Pancreas (tissue), 10 donors: ENCODE measurements around the gene TCERG1L. TPM values are rescaled to one million over a fixed set of nuclear protein-coding genes. Genes with fewer than 3 reads are reported as not detected.

Experiments
- ATAC-seq, 4 donors: fragments of 200-7000 bp; cut with Tn5 transposase; one replicate each; pipeline versions ENCODE4 v1.8.0 to v1.9.1; 2020; ENCODE audit warnings: mild to moderate bottlenecking in 4 of 4, moderate library complexity in 4 of 4
- DNase-seq, 6 donors: peaks; one replicate each; pipeline ENCODE4 v3.0.0-alpha.2; 2020
- FAIRE-seq: peaks from 2 replicates; lab custom pipeline; 2012; peaks lifted over from hg19 to GRCh38; lab: Jason Lieb, UNC
- H3K27ac ChIP-seq, 4 donors: fragments of 200-600 bp; sonication (generic); 1 replicate in 3 of 4; 2 replicates in 1 of 4; pipeline versions ENCODE4 v1.5.0 to v1.8.0; 2020
- H3K27me3 ChIP-seq, 4 donors: fragments of 200-600 bp; one replicate each; pipeline ENCODE4 v1.8.0; 2021
- H3K36me3 ChIP-seq, 3 donors: fragments of 200-600 bp; sonication (generic) in 1 of 3; one replicate each; pipeline versions ENCODE4 v1.5.0 to v1.8.0; 2020 to 2021
- H3K4me1 ChIP-seq, 3 donors: fragments of 200-600 bp; one replicate each; pipeline ENCODE4 v1.8.0; 2021
- H3K4me3 ChIP-seq, 4 donors: fragments of 200-600 bp; sonication (generic) in 2 of 4; one replicate each; pipeline versions ENCODE4 v1.5.0 to v1.8.0; 2020 to 2021
- H3K9me3 ChIP-seq, 4 donors: fragments of 200-600 bp; one replicate each; pipeline ENCODE4 v1.8.0; 2021
- WGBS, 2 donors: extraction: QIAGEN DNeasy Blood & Tissue Kit; methylation state at CpG; one replicate each; pipeline ENCODE4 v1.1.7; 2013; 5-methylcytosine and 5-hydroxymethylcytosine counted together
- intact Hi-C, 3 donors: fragments of 100-400 bp; cut with DNase I; formaldehyde crosslinking; loops; one replicate each; pipeline versions ENCODE4 v1.11.1 to v1.14.2; 2022
- polyA plus RNA-seq, 2 donors: library from polyadenylated mRNA; stranded (reverse); fragments of 200-250 nt; gene quantifications; one replicate each; pipeline ENCODE4 v1.2.3, GENCODE V29; 2013
- total RNA-seq, 6 donors: library from RNA; stranded (reverse); fragmentation: NEBNext Ultra II Directional in 4 of 6; extraction: Animal tissue kit (Norgen Biotek cat#: 25700) in 4 of 6; gene quantifications; one replicate each; pipeline versions ENCODE4 v1.2.1 to v1.2.4, GENCODE V29; 2021 to 2023
- TF ChIP-seq, protein P1 (sequence below), 4 donors: fragments of 200-600 bp; sonication (generic) in 3 of 4; IDR thresholded peaks; one replicate each; pipeline versions ENCODE4 v1.5.0 to v1.8.0; 2021; ENCODE audit warnings: antibody characterized with exemption in 4 of 4
- donor health status: healthy with polysubstance abuse.
- donor health status: DM: no; HTN: no; CAD: no; lungs with moderate emphysema.
- donor health status: DM: no; HTN: no; CAD: no.
- donor health status: control.
- donor health status: control.
- donor health status: Bipolar disorder and iron deficiency.
- donor health status: DM: yes; HTN: yes; CAD: no.
- donor health status: DM: no; HTN: no; CAD: no.
- donor health status: DM: no; HTN: no; CAD: no.
- donor health status: DM: yes; HTN: yes; CAD: no.

TCERG1L gene
- total and polyA plus RNA-seq, 8 donors = 0.09 to 1.9 (median 0.40) TPM

DNA sequence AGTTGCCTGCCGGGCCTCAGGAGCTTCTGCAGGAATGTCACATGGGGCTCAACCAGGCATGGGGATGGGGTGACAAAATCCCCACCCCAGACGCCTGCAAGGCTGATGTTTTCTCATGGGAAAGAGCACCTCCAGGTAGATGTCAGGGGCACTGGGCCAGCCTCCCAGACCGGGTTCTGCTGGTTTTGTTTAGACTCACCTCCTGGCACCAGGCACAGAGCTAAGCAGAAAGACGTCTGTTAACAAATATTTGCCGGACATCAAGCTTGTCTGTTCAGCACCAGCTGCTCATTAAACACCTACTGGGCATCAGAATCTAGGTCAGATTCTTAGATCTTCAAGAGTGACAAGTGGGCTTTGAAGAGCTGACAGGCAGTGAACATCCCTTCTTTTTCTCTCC lies 34.9 kb upstream of the TCERG1L start:
- Histone ChIP-seq H3K27me3 (no peaks in the 10 kb centered on the region), H3K27ac (no peak overlapping the region), H3K4me1 (no peaks in the 10 kb centered on the region), H3K36me3 (no peaks in the 10 kb centered on the region), H3K4me3 (no peak overlapping the region), H3K9me3 (no peaks in the 10 kb centered on the region)
- intact Hi-C loops = no loop called here
- FAIRE-seq (no peak), DNase-seq (no peak), ATAC-seq (no peak)
- 24 to 25% methylated on average over 5 of the region's 5 CpGs for WGBS, 2 donors
- TF ChIP-seq, protein P1, sequence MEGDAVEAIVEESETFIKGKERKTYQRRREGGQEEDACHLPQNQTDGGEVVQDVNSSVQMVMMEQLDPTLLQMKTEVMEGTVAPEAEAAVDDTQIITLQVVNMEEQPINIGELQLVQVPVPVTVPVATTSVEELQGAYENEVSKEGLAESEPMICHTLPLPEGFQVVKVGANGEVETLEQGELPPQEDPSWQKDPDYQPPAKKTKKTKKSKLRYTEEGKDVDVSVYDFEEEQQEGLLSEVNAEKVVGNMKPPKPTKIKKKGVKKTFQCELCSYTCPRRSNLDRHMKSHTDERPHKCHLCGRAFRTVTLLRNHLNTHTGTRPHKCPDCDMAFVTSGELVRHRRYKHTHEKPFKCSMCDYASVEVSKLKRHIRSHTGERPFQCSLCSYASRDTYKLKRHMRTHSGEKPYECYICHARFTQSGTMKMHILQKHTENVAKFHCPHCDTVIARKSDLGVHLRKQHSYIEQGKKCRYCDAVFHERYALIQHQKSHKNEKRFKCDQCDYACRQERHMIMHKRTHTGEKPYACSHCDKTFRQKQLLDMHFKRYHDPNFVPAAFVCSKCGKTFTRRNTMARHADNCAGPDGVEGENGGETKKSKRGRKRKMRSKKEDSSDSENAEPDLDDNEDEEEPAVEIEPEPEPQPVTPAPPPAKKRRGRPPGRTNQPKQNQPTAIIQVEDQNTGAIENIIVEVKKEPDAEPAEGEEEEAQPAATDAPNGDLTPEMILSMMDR (IDR thresholded peaks at IDR 0.05) = no peak

DNA sequence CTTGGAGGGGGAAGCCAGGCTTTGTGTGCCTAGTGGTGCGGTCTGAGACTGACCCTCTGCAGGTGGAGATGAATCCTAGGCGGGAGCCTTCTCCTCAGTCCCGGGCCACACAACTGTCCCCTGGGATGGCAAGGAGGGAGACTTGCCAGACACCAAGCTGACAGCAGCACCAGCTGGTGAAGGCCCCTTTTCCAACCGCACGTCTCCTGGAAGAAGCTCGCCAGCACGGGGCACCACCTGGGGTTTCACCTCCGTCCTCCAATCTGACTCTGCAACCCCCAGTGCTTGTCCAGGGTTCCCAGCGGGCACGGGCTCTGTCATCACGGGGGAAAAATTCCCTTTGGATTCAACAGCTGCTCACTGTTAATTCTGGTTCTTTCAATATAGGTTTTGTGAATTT lies 34.2 kb upstream of the TCERG1L start:
- ATAC-seq = no peak
- intact Hi-C loops = no loop called here
- Histone ChIP-seq H3K4me1 (no peaks in the 10 kb centered on the region), H3K27ac (no peak overlapping the region), H3K9me3 (no peaks in the 10 kb centered on the region), H3K27me3 (no peaks in the 10 kb centered on the region), H3K4me3 (no peak overlapping the region), H3K36me3 (no peaks in the 10 kb centered on the region)
- no peak for DNase-seq
- TF ChIP-seq, protein P1 (IDR thresholded peaks at IDR 0.05) = no peak
- 70 to 80% methylated on average over 11 of the region's 11 CpGs for WGBS, 2 donors
- FAIRE-seq = no peak

DNA sequence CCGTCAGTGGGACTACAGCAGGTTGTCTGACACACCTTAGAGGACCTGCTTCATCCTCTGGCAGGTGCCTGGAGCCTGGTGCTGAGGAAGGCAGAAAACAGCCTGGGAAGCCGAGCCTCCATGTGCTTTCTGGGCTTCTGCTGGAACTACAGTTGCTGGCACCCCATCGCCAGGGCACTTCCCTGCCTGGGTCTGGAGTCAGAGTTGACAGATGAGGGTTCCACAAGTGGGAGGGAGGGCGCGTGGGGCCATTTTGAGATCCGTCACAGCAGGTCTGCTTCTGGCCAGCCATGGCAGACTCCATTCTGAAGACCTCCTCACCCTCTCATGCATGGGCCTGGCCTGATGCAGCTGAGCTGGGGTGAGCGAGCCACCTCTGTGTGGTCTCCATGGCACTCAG lies 33.2 kb upstream of the TCERG1L start:
- 70 to 85% methylated on average over 7 of the region's 7 CpGs for WGBS, 2 donors
- TF ChIP-seq, protein P1 (IDR thresholded peaks at IDR 0.05) = no peak
- Histone ChIP-seq H3K27ac (no peak overlapping the region), H3K27me3 (peaks cover 0 to 4% (median 0%) of the 10 kb centered on the region in 4 donors), H3K4me1 (no peaks in the 10 kb centered on the region), H3K36me3 (no peaks in the 10 kb centered on the region), H3K9me3 (no peaks in the 10 kb centered on the region), H3K4me3 (no peak overlapping the region)
- DNase-seq (no peak), ATAC-seq (no peak), FAIRE-seq (no peak)
- intact Hi-C loops = no loop called here

- ATAC-seq (no peak), FAIRE-seq (no peak), DNase-seq (no peak)
- WGBS, 2 donors = 50 to 65% methylated on average over 5 of the region's 5 CpGs
- Histone ChIP-seq H3K9me3 (no peaks in the 10 kb centered on the region), H3K36me3 (no peaks in the 10 kb centered on the region), H3K4me1 (no peaks in the 10 kb centered on the region), H3K4me3 (no peak overlapping the region), H3K27ac (no peak overlapping the region), H3K27me3 (peaks cover 0 to 21% (median 2%) of the 10 kb centered on the region in 4 donors)
- TF ChIP-seq, protein P1 (IDR thresholded peaks at IDR 0.05) = no peak
- intact Hi-C loops = no loop called here
Observed at GRCh38 chr10:131337741-131338140, 26.2 kb upstream of the TCERG1L start.

DNA sequence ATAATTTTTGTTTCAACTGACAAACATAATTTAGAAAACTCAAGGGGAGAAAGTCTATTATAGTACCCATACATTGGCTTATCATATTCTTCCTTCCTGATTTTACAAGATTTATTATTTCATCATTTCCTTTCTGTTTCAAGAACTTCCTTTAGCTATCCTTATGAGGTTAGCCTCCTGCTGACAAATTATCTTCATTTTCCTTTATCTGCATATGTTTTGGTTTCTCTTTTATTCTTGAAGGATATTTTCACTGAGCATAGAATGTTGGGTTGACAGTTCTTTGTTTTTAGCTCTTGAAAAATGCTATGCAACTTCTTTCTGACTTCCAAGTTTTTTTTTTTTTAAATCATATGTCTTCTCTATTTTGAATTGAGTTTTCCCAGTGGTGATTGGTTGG lies 21.3 kb upstream of the TCERG1L start:
- intact Hi-C loops = no loop called here
- no peaks in the 10 kb centered on the region for H3K36me3 ChIP-seq
- no peak for DNase-seq
- FAIRE-seq = no peak
- TF ChIP-seq, protein P1 (IDR thresholded peaks at IDR 0.05) = no peak
- peaks cover 0 to 8% (median 0%) of the 10 kb centered on the region in 4 donors for H3K27me3 ChIP-seq
- no peak overlapping the region for H3K4me3 ChIP-seq
- ATAC-seq = no peak
- H3K4me1 ChIP-seq = no peaks in the 10 kb centered on the region
- no peaks in the 10 kb centered on the region for H3K9me3 ChIP-seq
- no peak overlapping the region for H3K27ac ChIP-seq
